HCT116 (cell line): ENCODE data around the gene PEX6. TPM values are rescaled to one million over a fixed set of nuclear protein-coding genes. Genes with fewer than 3 reads are reported as not detected.

Experiments
- ATAC-seq: fragments of 200-7000 bp; cut with Tn5 transposase; 2 replicates; pipeline ENCODE4 v1.9.1; 2020; ENCODE audit warnings: mild to moderate bottlenecking, moderate library complexity
- BruUV-seq: library from RNA; stranded (reverse); fragments of 400-500 nt; replicated peaks from 2 replicates; lab custom pipeline; 2021; lab: Mats Ljungman, UMichigan
- CTCF ChIA-PET: fragments of 300-600 bp; sonication (Branson Sonifier 250); formaldehyde crosslinking; loops from one replicate; lab custom pipeline; 2021; ENCODE audit warnings: antibody characterized with exemption; lab: Charles Lee
- POLR2A ChIA-PET: fragments of 300-600, 350-600 bp; sonication (Branson Sonifier 250); formaldehyde crosslinking; loops from one replicate; lab custom pipeline; 2021; ENCODE audit warnings: antibody characterized with exemption; lab: Charles Lee
- RAD21 ChIA-PET, 2 experiments: fragments of 300-600 bp; sonication (Branson Sonifier 250); formaldehyde crosslinking; loops; one replicate each; lab custom pipeline; 2023; ENCODE audit warnings: low total read pairs in 2 of 2; ENCODE audit not compliant: uncharacterized antibody in 2 of 2, unreplicated experiment in 2 of 2, low non-redundant PET in 1 of 2; lab: Charles Lee
- DNase-seq: peaks from one replicate; pipeline ENCODE4 v3.0.0-alpha.2; 2010; ENCODE audit warnings: low read depth, low spot score
- H2AFZ ChIP-seq: fragments of 200-600 bp; shearing (Covaris generic), sonication (generic); 2 replicates; pipeline ENCODE4 v1.6.1; 2017; ENCODE audit warnings: low read depth, mixed run types, mixed read lengths, antibody characterized with exemption, low read length; ENCODE audit not compliant: poor library complexity, severe bottlenecking
- H3K27ac ChIP-seq: 2 replicates; pipeline ENCODE4 v1.5.1; 2012; ENCODE audit warnings: low read depth, low read length
- H3K27me3 ChIP-seq: fragments of 200-600 bp; sonication (generic); 2 replicates; pipeline ENCODE4 v1.6.1; 2016; ENCODE audit warnings: mixed run types, low read length, mixed read lengths; ENCODE audit not compliant: insufficient read depth
- H3K36me3 ChIP-seq, 2 experiments: fragments of 200-500 bp in 1 of 2; fragments of 200-600 bp in 1 of 2; sonication (Bioruptor generic) in 1 of 2; sonication (generic) in 1 of 2; 2 replicates each; pipeline versions ENCODE4 v1.5.1 to v1.6.1; 2014 to 2016; ENCODE audit warnings: low read length in 2 of 2, inconsistent platforms in 1 of 2, mixed read lengths in 1 of 2, mixed run types in 1 of 2; ENCODE audit not compliant: insufficient read depth in 2 of 2, control insufficient read depth in 1 of 2
- H3K4me1 ChIP-seq, 2 experiments: fragments of 200-600 bp in 1 of 2; sonication (generic) in 1 of 2; 2 replicates each; pipeline versions ENCODE4 v1.5.1 to v1.6.1; 2012 to 2017; ENCODE audit warnings: low read length in 2 of 2, inconsistent platforms in 1 of 2, mild to moderate bottlenecking in 1 of 2, mixed read lengths in 1 of 2, mixed run types in 1 of 2, moderate library complexity in 1 of 2; ENCODE audit not compliant: insufficient read depth in 2 of 2, control insufficient read depth in 1 of 2
- H3K4me2 ChIP-seq: fragments of 200-600 bp; sonication (generic); 2 replicates; pipeline ENCODE4 v1.6.1; 2017; ENCODE audit warnings: mixed run types, low read length, mixed read lengths
- H3K4me3 ChIP-seq, 2 experiments: fragments of 200-600 bp in 1 of 2; sonication (generic) in 1 of 2; replicated peaks in 1 of 2; 2 replicates each; pipeline ENCODE4 v1.5.1; 2011 to 2016; ENCODE audit warnings: low read length in 2 of 2, control low read depth in 1 of 2, low read depth in 1 of 2, mild to moderate bottlenecking in 1 of 2, mixed read lengths in 1 of 2, mixed run types in 1 of 2
- H3K79me2 ChIP-seq: fragments of 200-600 bp; sonication (generic); 2 replicates; pipeline ENCODE4 v1.6.1; 2017; ENCODE audit warnings: mild to moderate bottlenecking, mixed run types, low read length, moderate library complexity, mixed read lengths; ENCODE audit not compliant: insufficient read depth
- H3K9ac ChIP-seq: fragments of 200-600 bp; sonication (generic); 2 replicates; pipeline ENCODE4 v1.6.1; 2016; ENCODE audit warnings: low read length, mixed read lengths
- H3K9me2 ChIP-seq: fragments of 200-600 bp; sonication (generic), shearing (Covaris generic); 2 replicates; pipeline ENCODE4 v1.6.1; 2017; ENCODE audit warnings: mixed run types, mild to moderate bottlenecking, moderate library complexity; ENCODE audit not compliant: insufficient read depth
- H3K9me3 ChIP-seq, 2 experiments: fragments of 200-500 bp in 1 of 2; fragments of 200-600 bp in 1 of 2; sonication (Bioruptor generic) in 1 of 2; sonication (generic) in 1 of 2; 2 replicates each; pipeline ENCODE4 v1.6.1; 2014 to 2017; ENCODE audit warnings: low read length in 2 of 2, mixed read lengths in 2 of 2, inconsistent platforms in 1 of 2, low read depth in 1 of 2, mild to moderate bottlenecking in 1 of 2, mixed run types in 1 of 2, moderate library complexity in 1 of 2; ENCODE audit not compliant: control insufficient read depth in 1 of 2, insufficient read depth in 1 of 2
- H4K20me1 ChIP-seq: fragments of 200-600 bp; sonication (generic), shearing (Covaris generic); 2 replicates; pipeline ENCODE4 v1.6.1; 2017; ENCODE audit warnings: mixed run types, mild to moderate bottlenecking, moderate library complexity; ENCODE audit not compliant: insufficient read depth
- CBX3 ChIP-seq: IDR thresholded peaks from 2 replicates; pipeline ENCODE4 v1.6.1; 2012; ENCODE audit warnings: low read depth
- EGR1 ChIP-seq: IDR thresholded peaks from 2 replicates; pipeline ENCODE4 v1.6.1; 2012; ENCODE audit warnings: low read depth
- ELF1 ChIP-seq: IDR thresholded peaks from 2 replicates; pipeline ENCODE4 v1.6.1; 2012; ENCODE audit warnings: low read depth, borderline replicate concordance
- EZH2 ChIP-seq: fragments of 200-600 bp; sonication (generic); IDR thresholded peaks from 2 replicates; pipeline ENCODE4 v1.6.1; 2017; ENCODE audit warnings: antibody characterized with exemption, mixed run types
- EZH2phosphoT487 ChIP-seq: fragments of 200-600 bp; IDR thresholded peaks from 2 replicates; pipeline ENCODE4 v1.6.1; 2018; ENCODE audit warnings: antibody characterized with exemption, borderline replicate concordance
- FOSL1 ChIP-seq: IDR thresholded peaks from 2 replicates; pipeline ENCODE4 v1.6.1; 2012; ENCODE audit warnings: low read depth
- JUND ChIP-seq: IDR thresholded peaks from 2 replicates; pipeline ENCODE4 v1.6.1; 2012
- POLR2AphosphoS5 ChIP-seq: IDR thresholded peaks from 2 replicates; pipeline ENCODE4 v1.6.1; 2011; ENCODE audit warnings: mild to moderate bottlenecking, low read depth, low read length, moderate library complexity
- RAD21 ChIP-seq: IDR thresholded peaks from 2 replicates; pipeline ENCODE4 v1.6.1; 2012; ENCODE audit warnings: low read depth, mild to moderate bottlenecking
- SIN3A ChIP-seq: IDR thresholded peaks from 2 replicates; pipeline ENCODE4 v1.6.1; 2012; ENCODE audit warnings: low read depth
- SRF ChIP-seq: IDR thresholded peaks from 2 replicates; pipeline ENCODE4 v1.6.1; 2012; ENCODE audit warnings: low read depth
- TCF7L2 ChIP-seq: IDR thresholded peaks from 2 replicates; pipeline ENCODE4 v1.7.0; 2011; ENCODE audit warnings: borderline replicate concordance, inconsistent platforms; ENCODE audit not compliant: insufficient read depth, insufficient read length; ENCODE audit errors: extremely low read depth
- YY1 ChIP-seq: IDR thresholded peaks from 2 replicates; pipeline ENCODE4 v1.6.1; 2011; ENCODE audit warnings: low read length, low read depth, moderate library complexity, mild to moderate bottlenecking; ENCODE audit not compliant: insufficient replicate concordance; ENCODE audit errors: extremely low read depth
- ZBTB33 ChIP-seq: IDR thresholded peaks from 2 replicates; pipeline ENCODE4 v1.6.1; 2011; ENCODE audit warnings: mild to moderate bottlenecking, low read length, moderate library complexity; ENCODE audit not compliant: insufficient replicate concordance; ENCODE audit errors: extremely low read depth
- ZFX ChIP-seq: fragments of 450-650 bp; IDR thresholded peaks from 2 replicates; pipeline ENCODE4 v1.6.1; 2017
- intact Hi-C: fragments of 100-400 bp; cut with micrococcal nuclease; formaldehyde crosslinking; loops from 2 replicates; pipeline ENCODE4 v1.10.0; 2022
- total RNA-seq: library from RNA; stranded (reverse); gene quantifications from one replicate; pipeline ENCODE4 v1.2.1, GENCODE V29; 2021; ENCODE audit not compliant: unreplicated experiment
- TF ChIP-seq, protein P1 (sequence below): IDR thresholded peaks from 2 replicates; pipeline ENCODE4 v1.6.1; 2012
- TF ChIP-seq, protein P2 (sequence below): IDR thresholded peaks from 2 replicates; pipeline ENCODE4 v1.6.1; 2012; ENCODE audit warnings: low read depth

PEX6 gene
- total RNA-seq, 1 experiment from 2014 or later, result 21.4 TPM

- BruUV-seq, result no TSS peak
- Histone ChIP-seq H2AFZ (no peak overlapping the region), H3K4me3 (no peak overlapping the region), H3K4me1 (peaks cover 15 to 27% of the 10 kb centered on the region in 2 experiments), H3K27me3 (no peaks in the 10 kb centered on the region), H3K79me2 (no peaks in the 10 kb centered on the region), H3K27ac (no peak overlapping the region), H3K9me2 (no peaks in the 10 kb centered on the region), H4K20me1 (no peaks in the 10 kb centered on the region), H3K4me2 (no peak overlapping the region), H3K36me3 (peaks cover 0 to 3% of the 10 kb centered on the region in 2 experiments; a peak in 2 of 4 replicates), H3K9ac (no peak overlapping the region), H3K9me3 (no peaks in the 10 kb centered on the region)
- ChIA-PET POLR2A (no interaction called here), CTCF (no interaction called here), RAD21 (no interaction called here)
- intact Hi-C loops, result no loop called here
- TF ChIP-seq ZBTB33 (no peak), CBX3 (no peak), ELF1 (no peak), YY1 (no peak), POLR2AphosphoS5 (no peak), TCF7L2 (no peak), EGR1 (no peak), SRF (no peak), RAD21 (no peak), FOSL1 (no peak), SIN3A (no peak), ZFX (no peak), EZH2 (no peak), EZH2phosphoT487 (no peak), JUND (no peak)
- TF ChIP-seq, protein P1, sequence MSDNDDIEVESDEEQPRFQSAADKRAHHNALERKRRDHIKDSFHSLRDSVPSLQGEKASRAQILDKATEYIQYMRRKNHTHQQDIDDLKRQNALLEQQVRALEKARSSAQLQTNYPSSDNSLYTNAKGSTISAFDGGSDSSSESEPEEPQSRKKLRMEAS, result no peak
- TF ChIP-seq, protein P2, sequence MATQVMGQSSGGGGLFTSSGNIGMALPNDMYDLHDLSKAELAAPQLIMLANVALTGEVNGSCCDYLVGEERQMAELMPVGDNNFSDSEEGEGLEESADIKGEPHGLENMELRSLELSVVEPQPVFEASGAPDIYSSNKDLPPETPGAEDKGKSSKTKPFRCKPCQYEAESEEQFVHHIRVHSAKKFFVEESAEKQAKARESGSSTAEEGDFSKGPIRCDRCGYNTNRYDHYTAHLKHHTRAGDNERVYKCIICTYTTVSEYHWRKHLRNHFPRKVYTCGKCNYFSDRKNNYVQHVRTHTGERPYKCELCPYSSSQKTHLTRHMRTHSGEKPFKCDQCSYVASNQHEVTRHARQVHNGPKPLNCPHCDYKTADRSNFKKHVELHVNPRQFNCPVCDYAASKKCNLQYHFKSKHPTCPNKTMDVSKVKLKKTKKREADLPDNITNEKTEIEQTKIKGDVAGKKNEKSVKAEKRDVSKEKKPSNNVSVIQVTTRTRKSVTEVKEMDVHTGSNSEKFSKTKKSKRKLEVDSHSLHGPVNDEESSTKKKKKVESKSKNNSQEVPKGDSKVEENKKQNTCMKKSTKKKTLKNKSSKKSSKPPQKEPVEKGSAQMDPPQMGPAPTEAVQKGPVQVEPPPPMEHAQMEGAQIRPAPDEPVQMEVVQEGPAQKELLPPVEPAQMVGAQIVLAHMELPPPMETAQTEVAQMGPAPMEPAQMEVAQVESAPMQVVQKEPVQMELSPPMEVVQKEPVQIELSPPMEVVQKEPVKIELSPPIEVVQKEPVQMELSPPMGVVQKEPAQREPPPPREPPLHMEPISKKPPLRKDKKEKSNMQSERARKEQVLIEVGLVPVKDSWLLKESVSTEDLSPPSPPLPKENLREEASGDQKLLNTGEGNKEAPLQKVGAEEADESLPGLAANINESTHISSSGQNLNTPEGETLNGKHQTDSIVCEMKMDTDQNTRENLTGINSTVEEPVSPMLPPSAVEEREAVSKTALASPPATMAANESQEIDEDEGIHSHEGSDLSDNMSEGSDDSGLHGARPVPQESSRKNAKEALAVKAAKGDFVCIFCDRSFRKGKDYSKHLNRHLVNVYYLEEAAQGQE, result no peak
- DNase-seq (no peak), ATAC-seq (no peak)
Measured at GRCh38 chr6:42968783-42969182, 10.2 kb downstream of the PEX6 start.
